ENCODE measurements around the gene CYTH4. TPM values are rescaled to one million over a fixed set of nuclear protein-coding genes. Genes with fewer than 3 reads are reported as not detected.

The CYTH4 gene
- total and polyA plus RNA-seq, 2 experiments from 2014 or later, result not detected

GRCh38 chr22:37240941-37241320 lies 41.4 kb upstream of the CYTH4 start:
- ATAC-seq, result no peak
- Mint-ChIP-seq H3K9me3 (no peaks in the 10 kb centered on the region), H3K4me1 (peaks cover 25% of the 10 kb centered on the region), H3K27ac (no peak overlapping the region), H3K27me3 (ENCODE audit: insufficient read depth, low read depth, poor library complexity) (peaks cover 18% of the 10 kb centered on the region), H3K4me3 (no peak overlapping the region), H3K36me3 (ENCODE audit: low read depth) (no peaks in the 10 kb centered on the region)
- H3K4me2 ChIP-seq, result no peak overlapping the region
- H3K4me3 ChIP-seq, result no peak overlapping the region
- no peaks in the 10 kb centered on the region for H3K79me2 ChIP-seq (replicated peaks; ENCODE audit: insufficient read depth)
- DNase-seq (ENCODE audit: low spot score), result no peak
- H3K27ac ChIP-seq (ENCODE audit: low read depth), result no peak overlapping the region
- peaks cover 7% of the 10 kb centered on the region; the same call in 1 of the 2 replicates for H3K4me1 ChIP-seq (ENCODE audit: insufficient read depth)
- H3K27me3 ChIP-seq (ENCODE audit: insufficient read depth), result no peaks in the 10 kb centered on the region
- H3K9me2 ChIP-seq (ENCODE audit: insufficient read depth), result no peaks in the 10 kb centered on the region
- H2AFZ ChIP-seq, result no peak overlapping the region
- no peaks in the 10 kb centered on the region for H4K20me1 ChIP-seq (replicated peaks; ENCODE audit: insufficient read depth)
- no peaks in the 10 kb centered on the region for H3F3A ChIP-seq (replicated peaks; ENCODE audit: low read depth)
- no peaks in the 10 kb centered on the region for H3K36me3 ChIP-seq (ENCODE audit: insufficient read depth)
- TF ChIP-seq POLR2AphosphoS5 (IDR thresholded peaks at IDR 0.05; ENCODE audit: low read depth), result no peak
- TF ChIP-seq ZNF114 (CRISPR knock-in tag; IDR thresholded peaks at IDR 0.05), result no peak
- no peak for TF ChIP-seq EZH2 (IDR thresholded peaks at IDR 0.05; ENCODE audit: low read depth, unreplicated experiment)
- no peak for TF ChIP-seq EZH2phosphoT487 (IDR thresholded peaks at IDR 0.05; ENCODE audit: unreplicated experiment)
- TF ChIP-seq JUNB (IDR thresholded peaks at IDR 0.05; ENCODE audit: unreplicated experiment), result no peak
- no peak for TF ChIP-seq ZNF462 (CRISPR knock-in tag; IDR thresholded peaks at IDR 0.05)
- no peak for TF ChIP-seq ZNF331 (CRISPR knock-in tag; IDR thresholded peaks at IDR 0.05; ENCODE audit: low read depth)
- TF ChIP-seq NANOG (IDR thresholded peaks at IDR 0.05; ENCODE audit: borderline replicate concordance), result no peak
- no peak for TF ChIP-seq REST (IDR thresholded peaks at IDR 0.05; ENCODE audit: unreplicated experiment)
- no peak for TF ChIP-seq CREB1 (CRISPR knock-in tag; IDR thresholded peaks at IDR 0.05; ENCODE audit: low read depth)
- TF ChIP-seq CTCF (conservative IDR thresholded peaks at IDR 0.05; ENCODE audit: low read depth in 2 of 2), result no peak
- TF ChIP-seq ETS1 (IDR thresholded peaks at IDR 0.05), result no peak

Measured in GM23338 (cell line).